Stimulated activated CD8-positive, alpha-beta memory T cell treated with anti-CD3 and anti-CD28 coated beads, Interleukin-2, amount 100 ng/mL, for 1 hour (primary cell): ENCODE results near the gene BCL2L1.
"Not testable (repeated sequence)": the region's sequence is repeated elsewhere in the genome, so short reads cannot be mapped to it uniquely, and the experiment has no call there.

Source experiments
- DNase-seq, 2 donors: peaks; one replicate each; pipeline ENCODE4 v3.0.0-alpha.2; 2020; ENCODE audit warnings: low read depth in 2 of 2

The BCL2L1 gene

GRCh38 chr20:31674895-31675827, 47.5 kb downstream of the BCL2L1 start:
- DNase-seq, result peak; percentile 34

- DNase-seq, result no peak
These were observed 48.7 kb downstream of the BCL2L1 start for GRCh38 chr20:31673943-31674463.

GRCh38 chr20:31673435-31673834, 49.2 kb downstream of the BCL2L1 start:
- no peak for DNase-seq

GRCh38 chr20:31671324-31671723, 51.3 kb downstream of the BCL2L1 start:
- no peak for DNase-seq

- no peak for DNase-seq
These were observed 52.1 kb downstream of the BCL2L1 start for GRCh38 chr20:31670371-31671228.

- no peak for DNase-seq
These were observed 52.8 kb downstream of the BCL2L1 start for GRCh38 chr20:31669876-31670275.

GRCh38 chr20:31668944-31669343, 53.7 kb downstream of the BCL2L1 start:
- DNase-seq, result not testable (repeated sequence)

- DNase-seq, result no peak
These were observed 55.1 kb downstream of the BCL2L1 start for GRCh38 chr20:31667315-31668285.

GRCh38 chr20:31666258-31667042, 56.2 kb downstream of the BCL2L1 start:
- DNase-seq, result peak in 1 of 2 donors; percentile 15

- DNase-seq, result no peak
These were observed 56.9 kb downstream of the BCL2L1 start for GRCh38 chr20:31665753-31666152.

GRCh38 chr20:31664696-31665354, 57.8 kb downstream of the BCL2L1 start:
- DNase-seq, result no peak

GRCh38 chr20:31663838-31664695, 58.6 kb downstream of the BCL2L1 start:
- no peak for DNase-seq

GRCh38 chr20:31663524-31663837, 59.2 kb downstream of the BCL2L1 start:
- no peak for DNase-seq

GRCh38 chr20:31662372-31662854, 60.3 kb downstream of the BCL2L1 start:
- DNase-seq, result no peak

GRCh38 chr20:31661625-31662371, 60.9 kb downstream of the BCL2L1 start:
- peak; percentile 63 to 70 for DNase-seq

- no peak for DNase-seq
These were observed 68.1 kb downstream of the BCL2L1 start for GRCh38 chr20:31654534-31654933.

- no peak for DNase-seq
These were observed 69.1 kb downstream of the BCL2L1 start for GRCh38 chr20:31653561-31653960.

GRCh38 chr20:31652917-31653396, 69.7 kb downstream of the BCL2L1 start:
- no peak for DNase-seq
